ENCODE data around the gene DDX17. TPM values are rescaled to one million over a fixed set of nuclear protein-coding genes. Genes with fewer than 3 reads are reported as not detected.

DDX17 gene
- total and polyA plus RNA-seq, 2 of the 8 experiments (the other 6 are each of a cell fraction or from before 2014, with no cell fraction given), result 437 to 441 TPM

GRCh38 chr22:38494939-38495338, 11.2 kb downstream of the DDX17 start:
- Histone ChIP-seq H3K9me3 (ENCODE audit: insufficient read depth in 2 of 2, low read depth in 1 of 2, low read length in 1 of 2) (no peaks in the 10 kb centered on the region), H3K27ac (ENCODE audit: low read depth, low read length) (no peak overlapping the region)
- CTCF ChIA-PET (ENCODE audit: partially characterized antibody), result interaction anchor here (0.6 to 1.7 kb wide), 9 partner anchors 9 to 1984 kb away, joined by 3 to 9 read pairs (median 3); no protein-coding TSS in a partner anchor

More at GRCh38 chr22:38494939-38495338, 11.2 kb downstream of the DDX17 start:
- Histone ChIP-seq H3K23me2 (ENCODE audit: low read depth, low read length) (no peaks in the 10 kb centered on the region), H3K79me1 (ENCODE audit: low read depth, low read length) (no peaks in the 10 kb centered on the region; the same call in 1 of the 2 replicates), H2AFZ (ENCODE audit: low read length) (no peak overlapping the region), H4K5ac (ENCODE audit: insufficient read length, low read depth, low read length) (no peak overlapping the region), H2BK20ac (ENCODE audit: low read length) (no peak overlapping the region), H3K36me3 (ENCODE audit: control insufficient read depth in 2 of 4, insufficient read depth in 4 of 4, low read length in 3 of 4) (peaks cover 61 to 100% (median 94%) of the 10 kb centered on the region in 4 experiments), H2BK12ac (ENCODE audit: low read depth, low read length) (no peak overlapping the region), H3K4me1 (replicated peaks in 1 of 4; ENCODE audit: control insufficient read depth in 3 of 4, insufficient read depth in 4 of 4, low read length in 3 of 4) (peaks cover 0 to 3% (median 2%) of the 10 kb centered on the region in 4 experiments; a peak in 3 of 7 replicates), H2AK5ac (ENCODE audit: low read depth, low read length) (no peak overlapping the region), H3K4ac (replicated peaks; ENCODE audit: insufficient read length, low read depth, low read length) (no peak overlapping the region), H2BK15ac (ENCODE audit: low read length) (no peak overlapping the region), H3K27me3 (replicated peaks in 1 of 4; ENCODE audit: control insufficient read depth in 3 of 4, extremely low read depth in 1 of 4, insufficient read depth in 3 of 4, low read length in 3 of 4) (no peaks in the 10 kb centered on the region), H3K79me2 (ENCODE audit: control insufficient read depth in 1 of 2, insufficient read depth in 2 of 2, low read length in 2 of 2) (peaks cover 0 to 36% of the 10 kb centered on the region in 2 experiments; a peak in 2 of 4 replicates), H4K20me1 (replicated peaks in 1 of 2; ENCODE audit: control insufficient read depth in 1 of 2, insufficient read depth in 2 of 2, low read length in 2 of 2) (peaks cover 5 to 10% of the 10 kb centered on the region in 2 experiments), H3K4me2 (ENCODE audit: insufficient read depth in 1 of 2, low read depth in 2 of 2, low read length in 2 of 2) (no peak overlapping the region), H3K56ac (replicated peaks; ENCODE audit: insufficient read length, low read depth, low read length) (no peak overlapping the region), H3K4me3 (ENCODE audit: extremely low read depth in 1 of 4, insufficient read depth in 2 of 4, low read depth in 3 of 4, low read length in 4 of 4) (no peak overlapping the region), H2BK120ac (replicated peaks; ENCODE audit: low read depth, low read length) (no peak overlapping the region), H2BK5ac (ENCODE audit: low read depth, low read length) (no peak overlapping the region), H3K14ac (ENCODE audit: insufficient read length) (no peak overlapping the region), H3K9ac (replicated peaks in 1 of 4; ENCODE audit: extremely low read depth in 1 of 4, low read depth in 3 of 4, low read length in 3 of 4) (no peak overlapping the region), H4K91ac (replicated peaks; ENCODE audit: insufficient read length, low read length) (no peak overlapping the region), H3K23ac (ENCODE audit: insufficient read length) (no peak overlapping the region), H4K8ac (ENCODE audit: extremely low read depth, insufficient read depth, low read length) (no peak overlapping the region), H3K18ac (ENCODE audit: extremely low read depth, low read length) (no peak overlapping the region)
- no peak for FAIRE-seq
- DNase-seq (ENCODE audit: low read depth in 1 of 2, low spot score in 2 of 2), result no peak
- no peak for TF ChIP-seq NRF1 (IDR thresholded peaks at IDR 0.05; ENCODE audit: low read depth, low read length)
- peak in 1 of 3 experiments; percentile 12; a peak in 1 of 4 replicates for TF ChIP-seq CTCF (IDR thresholded peaks at IDR 0.05; ENCODE audit: control extremely low read depth in 1 of 3, insufficient read depth in 1 of 3, low read depth in 1 of 3, low read length in 3 of 3)
- no peak for TF ChIP-seq CEBPB (IDR thresholded peaks at IDR 0.05; ENCODE audit: low read depth, low read length)
- no peak for TF ChIP-seq RXRA (IDR thresholded peaks at IDR 0.05; ENCODE audit: insufficient read depth, low read depth, low read length)
- TF ChIP-seq RBBP5 (IDR thresholded peaks at IDR 0.05; ENCODE audit: borderline replicate concordance, low read depth, low read length), result no peak
- no peak for TF ChIP-seq GABPA (IDR thresholded peaks at IDR 0.05; ENCODE audit: borderline replicate concordance, insufficient read depth, low read length)
- TF ChIP-seq RAD21 (IDR thresholded peaks at IDR 0.05 in 1 of 2, conservative IDR thresholded peaks at IDR 0.05 in 1 of 2; ENCODE audit: low read depth in 2 of 2, low read length in 2 of 2), result peak in 1 of 2 experiments; percentile 29; a peak in 2 of 4 replicates
- 97% methylated on average over 12 of the region's 12 CpGs; no CpG with 5 or more reads in 1 of the 2 experiments for WGBS, 2 experiments (ENCODE audit: extremely low coverage in 1 of 2, insufficient coverage in 1 of 2, insufficient read length in 1 of 2, insufficient replicate concordance in 2 of 2, low coverage in 1 of 2, low lambda C conversion rate in 2 of 2, missing lambda C conversion rate in 1 of 2)
- POLR2A ChIA-PET (ENCODE audit: partially characterized antibody), result interaction anchor here (0.8 to 40.8 kb wide), 8 partner anchors 5 to 82 kb away, joined by 3 to 1102 read pairs (median 6); partner anchors contain the start of genes DMC1 and KDELR3
